Esophagus squamous epithelium (tissue), 4 donors: ENCODE measurements around the gene MTX3.

Experiments
- POLR2A ChIP-seq, 4 donors: fragments of 450-650 bp; IDR thresholded peaks; one replicate each; pipeline ENCODE4 v1.6.1; 2017; ENCODE audit warnings: antibody characterized with exemption in 4 of 4, mild to moderate bottlenecking in 4 of 4, moderate library complexity in 3 of 4
- TF ChIP-seq, protein P1 (sequence below), 6 experiments: fragments of 450-650 bp in 4 of 6; fragments of 200-600 bp in 2 of 6; sonication (generic) in 2 of 6; IDR thresholded peaks; one replicate each; pipeline ENCODE4 v1.5.1; 2016 to 2019; ENCODE audit warnings: antibody characterized with exemption in 6 of 6, mild to moderate bottlenecking in 4 of 6, moderate library complexity in 4 of 6

DNA sequence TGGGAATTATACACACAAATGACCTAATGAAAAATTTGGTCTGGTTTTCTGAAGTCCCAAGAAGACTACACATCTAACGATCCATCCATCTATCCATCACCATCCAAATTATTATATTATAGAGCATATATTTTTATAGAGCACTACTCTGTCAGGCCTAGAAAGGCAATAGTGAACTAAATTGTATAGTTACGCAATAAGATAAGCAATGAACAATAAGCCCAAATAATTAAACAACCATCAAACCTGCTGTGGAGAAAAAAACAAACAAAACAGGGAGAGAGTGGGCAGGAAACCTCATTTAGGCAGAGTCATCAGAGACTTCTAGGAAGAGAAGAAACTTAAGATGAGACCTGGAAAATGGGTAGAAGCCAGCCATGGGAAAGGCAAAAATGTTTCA lies 59.7 kb downstream of the MTX3 start:
- TF ChIP-seq, protein P1, sequence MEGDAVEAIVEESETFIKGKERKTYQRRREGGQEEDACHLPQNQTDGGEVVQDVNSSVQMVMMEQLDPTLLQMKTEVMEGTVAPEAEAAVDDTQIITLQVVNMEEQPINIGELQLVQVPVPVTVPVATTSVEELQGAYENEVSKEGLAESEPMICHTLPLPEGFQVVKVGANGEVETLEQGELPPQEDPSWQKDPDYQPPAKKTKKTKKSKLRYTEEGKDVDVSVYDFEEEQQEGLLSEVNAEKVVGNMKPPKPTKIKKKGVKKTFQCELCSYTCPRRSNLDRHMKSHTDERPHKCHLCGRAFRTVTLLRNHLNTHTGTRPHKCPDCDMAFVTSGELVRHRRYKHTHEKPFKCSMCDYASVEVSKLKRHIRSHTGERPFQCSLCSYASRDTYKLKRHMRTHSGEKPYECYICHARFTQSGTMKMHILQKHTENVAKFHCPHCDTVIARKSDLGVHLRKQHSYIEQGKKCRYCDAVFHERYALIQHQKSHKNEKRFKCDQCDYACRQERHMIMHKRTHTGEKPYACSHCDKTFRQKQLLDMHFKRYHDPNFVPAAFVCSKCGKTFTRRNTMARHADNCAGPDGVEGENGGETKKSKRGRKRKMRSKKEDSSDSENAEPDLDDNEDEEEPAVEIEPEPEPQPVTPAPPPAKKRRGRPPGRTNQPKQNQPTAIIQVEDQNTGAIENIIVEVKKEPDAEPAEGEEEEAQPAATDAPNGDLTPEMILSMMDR (IDR thresholded peaks at IDR 0.05), result no peak
- TF ChIP-seq POLR2A (IDR thresholded peaks at IDR 0.05), result no peak
